Neural progenitor cell (in vitro differentiated cells): ENCODE measurements around the gene ADCY7.

ENCODE experiments used
- EZH2 ChIP-seq: fragments of 200-600 bp; sonication (generic); IDR thresholded peaks from 2 replicates; pipeline ENCODE4 v1.6.1; 2017; ENCODE audit warnings: antibody characterized with exemption, mild to moderate bottlenecking, moderate library complexity
- TF ChIP-seq, protein P1 (sequence below): fragments of 200-600 bp; sonication (generic); IDR thresholded peaks from 2 replicates; pipeline ENCODE4 v1.5.1; 2017; ENCODE audit warnings: antibody characterized with exemption, mild to moderate bottlenecking

DNA sequence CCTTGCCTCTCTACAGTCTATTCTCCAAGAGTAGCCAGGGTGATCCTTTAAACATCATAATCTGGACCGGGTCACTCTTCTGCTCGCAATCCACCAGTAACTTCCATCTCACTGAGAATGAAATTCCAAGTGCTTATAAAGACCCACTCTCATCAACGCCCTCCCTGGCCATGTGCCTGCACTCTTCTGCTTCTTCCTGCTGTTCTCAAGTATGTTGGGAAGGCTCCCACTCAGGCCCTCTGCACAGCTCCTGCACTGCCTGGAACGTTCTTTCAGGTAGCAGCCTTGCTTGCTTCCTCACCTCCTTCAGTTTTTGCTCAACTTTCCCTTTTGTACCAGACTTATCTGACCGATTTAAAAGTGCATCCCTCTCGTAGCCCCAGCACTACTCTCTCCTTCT lies 58.0 kb downstream of the ADCY7 start:
- TF ChIP-seq, protein P1, sequence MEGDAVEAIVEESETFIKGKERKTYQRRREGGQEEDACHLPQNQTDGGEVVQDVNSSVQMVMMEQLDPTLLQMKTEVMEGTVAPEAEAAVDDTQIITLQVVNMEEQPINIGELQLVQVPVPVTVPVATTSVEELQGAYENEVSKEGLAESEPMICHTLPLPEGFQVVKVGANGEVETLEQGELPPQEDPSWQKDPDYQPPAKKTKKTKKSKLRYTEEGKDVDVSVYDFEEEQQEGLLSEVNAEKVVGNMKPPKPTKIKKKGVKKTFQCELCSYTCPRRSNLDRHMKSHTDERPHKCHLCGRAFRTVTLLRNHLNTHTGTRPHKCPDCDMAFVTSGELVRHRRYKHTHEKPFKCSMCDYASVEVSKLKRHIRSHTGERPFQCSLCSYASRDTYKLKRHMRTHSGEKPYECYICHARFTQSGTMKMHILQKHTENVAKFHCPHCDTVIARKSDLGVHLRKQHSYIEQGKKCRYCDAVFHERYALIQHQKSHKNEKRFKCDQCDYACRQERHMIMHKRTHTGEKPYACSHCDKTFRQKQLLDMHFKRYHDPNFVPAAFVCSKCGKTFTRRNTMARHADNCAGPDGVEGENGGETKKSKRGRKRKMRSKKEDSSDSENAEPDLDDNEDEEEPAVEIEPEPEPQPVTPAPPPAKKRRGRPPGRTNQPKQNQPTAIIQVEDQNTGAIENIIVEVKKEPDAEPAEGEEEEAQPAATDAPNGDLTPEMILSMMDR: no peak
- no peak for TF ChIP-seq EZH2
